ENCODE data around the gene WDR82. TPM values are rescaled to one million over a fixed set of nuclear protein-coding genes. Genes with fewer than 3 reads are reported as not detected.

WDR82 gene
- total and polyA plus RNA-seq, 2 of the 8 experiments (the other 6 are each of a cell fraction or from before 2014, with no cell fraction given) = 33.5 to 82.7 TPM

DNA sequence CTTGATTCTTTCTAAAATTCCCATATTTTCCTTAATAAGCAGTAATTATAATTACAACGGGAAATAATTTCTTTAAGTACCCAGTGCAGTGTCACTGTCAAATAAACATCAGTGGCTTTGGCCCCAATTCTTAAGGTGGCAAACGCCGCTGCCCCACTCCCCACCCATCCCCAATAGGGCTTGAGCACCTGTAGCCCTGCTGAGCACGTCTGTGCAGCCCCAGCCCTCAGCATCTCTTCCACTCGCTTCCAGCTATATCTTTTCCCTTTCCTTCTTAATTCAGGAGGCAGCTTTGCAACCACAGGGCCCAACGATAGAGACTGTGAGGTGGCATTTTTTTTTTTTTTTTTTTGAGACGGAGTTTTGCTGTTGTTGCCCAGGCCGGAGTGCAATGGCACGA is 23.8 kb downstream of the WDR82 start:
- no peak for DNase-seq (ENCODE audit: low read depth in 1 of 2, low spot score in 2 of 2)
- no peak overlapping the region for H3K14ac ChIP-seq (ENCODE audit: insufficient read length)
- CTCF ChIA-PET (ENCODE audit: partially characterized antibody) = interaction anchor here (17.7 kb wide), 1 partner anchor 24 kb away, joined by 126 read pairs; no protein-coding TSS in a partner anchor
- no peak overlapping the region for H3K23ac ChIP-seq (ENCODE audit: insufficient read length)
- H4K8ac ChIP-seq (ENCODE audit: extremely low read depth, insufficient read depth, low read length) = no peak overlapping the region
- no peaks in the 10 kb centered on the region for H3K79me1 ChIP-seq (ENCODE audit: low read depth, low read length)
- peaks cover 4 to 15% of the 10 kb centered on the region in 2 experiments for H4K20me1 ChIP-seq (replicated peaks in 1 of 2; ENCODE audit: control insufficient read depth in 1 of 2, insufficient read depth in 2 of 2, low read length in 2 of 2)
- no peak overlapping the region for H2BK12ac ChIP-seq (ENCODE audit: low read depth, low read length)
- H2BK120ac ChIP-seq (replicated peaks; ENCODE audit: low read depth, low read length) = no peak overlapping the region
- no peak for FAIRE-seq
- H3K27ac ChIP-seq (ENCODE audit: low read depth, low read length) = no peak overlapping the region
- H2AFZ ChIP-seq (ENCODE audit: low read length) = no peak overlapping the region
- no peaks in the 10 kb centered on the region for H3K9me3 ChIP-seq (ENCODE audit: insufficient read depth in 2 of 2, low read depth in 1 of 2, low read length in 1 of 2)
- H3K27me3 ChIP-seq (replicated peaks in 1 of 4; ENCODE audit: control insufficient read depth in 3 of 4, extremely low read depth in 1 of 4, insufficient read depth in 3 of 4, low read length in 3 of 4) = no peaks in the 10 kb centered on the region
- H2AK5ac ChIP-seq (ENCODE audit: low read depth, low read length) = no peak overlapping the region
- no peak overlapping the region for H2BK20ac ChIP-seq (ENCODE audit: low read length)
- H4K5ac ChIP-seq (ENCODE audit: insufficient read length, low read depth, low read length) = no peak overlapping the region
- H3K4me2 ChIP-seq (ENCODE audit: insufficient read depth in 1 of 2, low read depth in 2 of 2, low read length in 2 of 2) = no peak overlapping the region
- H3K56ac ChIP-seq (replicated peaks; ENCODE audit: insufficient read length, low read depth, low read length) = no peak overlapping the region
- H4K91ac ChIP-seq (replicated peaks; ENCODE audit: insufficient read length, low read length) = no peak overlapping the region
- WGBS, 2 experiments (ENCODE audit: extremely low coverage in 1 of 2, insufficient coverage in 1 of 2, insufficient read length in 1 of 2, insufficient replicate concordance in 2 of 2, low coverage in 1 of 2, low lambda C conversion rate in 2 of 2, missing lambda C conversion rate in 1 of 2) = 93% methylated on average over 7 of the region's 9 CpGs; no CpG with 5 or more reads in 1 of the 2 experiments
- H3K23me2 ChIP-seq (ENCODE audit: low read depth, low read length) = no peaks in the 10 kb centered on the region
- POLR2A ChIA-PET (ENCODE audit: partially characterized antibody) = interaction anchor here (0.7 to 3.0 kb wide), 3 partner anchors 11 to 39 kb away, joined by 4 to 15 read pairs (median 5); partner anchors contain the start of gene WDR82
- peaks cover 29 to 82% (median 52%) of the 10 kb centered on the region in 4 experiments for H3K36me3 ChIP-seq (ENCODE audit: control insufficient read depth in 2 of 4, insufficient read depth in 4 of 4, low read length in 3 of 4)
- H3K18ac ChIP-seq (ENCODE audit: extremely low read depth, low read length) = no peak overlapping the region
- no peak overlapping the region for H3K4ac ChIP-seq (replicated peaks; ENCODE audit: insufficient read length, low read depth, low read length)
- H3K4me3 ChIP-seq (ENCODE audit: extremely low read depth in 1 of 4, insufficient read depth in 2 of 4, low read depth in 3 of 4, low read length in 4 of 4) = no peak overlapping the region
- H3K9ac ChIP-seq (replicated peaks in 1 of 4; ENCODE audit: extremely low read depth in 1 of 4, low read depth in 3 of 4, low read length in 3 of 4) = no peak overlapping the region
- no peak overlapping the region for H2BK15ac ChIP-seq (ENCODE audit: low read length)
- no peaks in the 10 kb centered on the region; a peak in 1 of 4 replicates for H3K79me2 ChIP-seq (ENCODE audit: control insufficient read depth in 1 of 2, insufficient read depth in 2 of 2, low read length in 2 of 2)
- H3K4me1 ChIP-seq (replicated peaks in 1 of 4; ENCODE audit: control insufficient read depth in 3 of 4, insufficient read depth in 4 of 4, low read length in 3 of 4) = no peaks in the 10 kb centered on the region
- H2BK5ac ChIP-seq (ENCODE audit: low read depth, low read length) = no peak overlapping the region
- no peak for TF ChIP-seq BCL11A (IDR thresholded peaks at IDR 0.05; ENCODE audit: low read depth in 2 of 2, low read length in 2 of 2)
- no peak for TF ChIP-seq CTCF (IDR thresholded peaks at IDR 0.05; ENCODE audit: control extremely low read depth in 1 of 3, insufficient read depth in 1 of 3, low read depth in 1 of 3, low read length in 3 of 3)
- TF ChIP-seq SAP30 (IDR thresholded peaks at IDR 0.05; ENCODE audit: insufficient read depth, insufficient replicate concordance, low read length) = no peak
- TF ChIP-seq TAF7 (optimal IDR thresholded peaks at IDR 0.05; ENCODE audit: borderline replicate concordance, low read depth, low read length) = no peak
- no peak for TF ChIP-seq CBX5 (IDR thresholded peaks at IDR 0.05; ENCODE audit: low read depth, low read length)
- TF ChIP-seq HDAC6 (IDR thresholded peaks at IDR 0.05; ENCODE audit: low read depth, low read length) = no peak
- TF ChIP-seq RAD21 (IDR thresholded peaks at IDR 0.05 in 1 of 2, conservative IDR thresholded peaks at IDR 0.05 in 1 of 2; ENCODE audit: low read depth in 2 of 2, low read length in 2 of 2) = no peak
- TF ChIP-seq YY1 (IDR thresholded peaks at IDR 0.05; ENCODE audit: low read depth, low read length) = no peak
- no peak for TF ChIP-seq ATF2 (IDR thresholded peaks at IDR 0.05; ENCODE audit: low read length)
